H1 (cell line): ENCODE data around the gene RBM20. TPM values are rescaled to one million over a fixed set of nuclear protein-coding genes. Genes with fewer than 3 reads are reported as not detected.

Experiments used
- CTCF ChIA-PET: fragments of 300-600 bp; sonication (Branson Sonifier 250); formaldehyde crosslinking; loops from one replicate; lab custom pipeline; 2021; ENCODE audit not compliant: partially characterized antibody; lab: Charles Lee
- POLR2A ChIA-PET: fragments of 300-600 bp; sonication (Branson Sonifier 250); formaldehyde crosslinking; loops from one replicate; lab custom pipeline; 2021; ENCODE audit warnings: inconsistent platforms; ENCODE audit not compliant: partially characterized antibody; lab: Charles Lee
- DNase-seq, 2 experiments: peaks; one replicate each; pipeline versions ENCODE4 v3.0.0 to v3.0.0-alpha.2; 2010 to 2022; ENCODE audit warnings: low spot score in 2 of 2, low read depth in 1 of 2, mixed read lengths in 1 of 2
- FAIRE-seq: peaks from 2 replicates; lab custom pipeline; 2011; peaks lifted over from hg19 to GRCh38; lab: Jason Lieb, UNC
- H2AFZ ChIP-seq: 2 replicates; pipeline ENCODE4 v1.8.1; 2012; ENCODE audit warnings: low read length, inconsistent platforms
- H2AK5ac ChIP-seq: 2 replicates; pipeline ENCODE4 v1.6.1; 2013; ENCODE audit warnings: low read depth, low read length
- H2BK120ac ChIP-seq: replicated peaks from 2 replicates; pipeline ENCODE3; 2013; ENCODE audit warnings: low read depth, low read length, inconsistent platforms
- H2BK12ac ChIP-seq: 2 replicates; pipeline ENCODE4 v1.6.1; 2013; ENCODE audit warnings: low read depth, low read length
- H2BK15ac ChIP-seq: 2 replicates; pipeline ENCODE4 v1.6.1; 2013; ENCODE audit warnings: low read length
- H2BK20ac ChIP-seq: 2 replicates; pipeline ENCODE4 v1.6.1; 2013; ENCODE audit warnings: low read length
- H2BK5ac ChIP-seq: 2 replicates; pipeline ENCODE4 v1.6.1; 2013; ENCODE audit warnings: low read depth, low read length
- H3K14ac ChIP-seq: 2 replicates; pipeline ENCODE4 v1.6.1; 2013; ENCODE audit warnings: inconsistent platforms; ENCODE audit not compliant: insufficient read length
- H3K18ac ChIP-seq: 2 replicates; pipeline ENCODE4 v1.6.1; 2013; ENCODE audit warnings: low read length; ENCODE audit errors: extremely low read depth
- H3K23ac ChIP-seq: 2 replicates; pipeline ENCODE4 v1.6.1; 2013; ENCODE audit warnings: inconsistent platforms; ENCODE audit not compliant: insufficient read length
- H3K23me2 ChIP-seq: 2 replicates; pipeline ENCODE4 v1.6.1; 2013; ENCODE audit warnings: low read depth, low read length
- H3K27ac ChIP-seq: 2 replicates; pipeline ENCODE4 v1.6.1; 2011; ENCODE audit warnings: low read depth, low read length, inconsistent platforms
- H3K27me3 ChIP-seq, 4 experiments: replicated peaks in 1 of 4; 1 replicate in 1 of 4; 2 replicates in 3 of 4; pipeline versions ENCODE4 v1.6.1 to v1.8.1; 2011 to 2013; ENCODE audit warnings: low read length in 3 of 4, mild to moderate bottlenecking in 3 of 4, inconsistent platforms in 2 of 4, mixed read lengths in 2 of 4, moderate library complexity in 1 of 4; ENCODE audit not compliant: control insufficient read depth in 3 of 4, insufficient read depth in 3 of 4; ENCODE audit errors: extremely low read depth in 1 of 4
- H3K36me3 ChIP-seq, 4 experiments: 2 replicates each; pipeline versions ENCODE4 v1.6.1 to v1.8.1; 2011 to 2013; ENCODE audit warnings: mild to moderate bottlenecking in 4 of 4, low read length in 3 of 4, moderate library complexity in 2 of 4, control low read depth in 1 of 4, inconsistent platforms in 1 of 4; ENCODE audit not compliant: insufficient read depth in 4 of 4, control insufficient read depth in 2 of 4
- H3K4ac ChIP-seq: replicated peaks from 2 replicates; pipeline ENCODE3; 2013; ENCODE audit warnings: low read length, low read depth, mixed read lengths, inconsistent platforms; ENCODE audit not compliant: insufficient read length
- H3K4me1 ChIP-seq, 4 experiments: replicated peaks in 1 of 4; 1 replicate in 1 of 4; 2 replicates in 3 of 4; pipeline versions ENCODE4 v1.6.1 to v1.8.1; 2011 to 2013; ENCODE audit warnings: low read length in 3 of 4, inconsistent platforms in 2 of 4, mixed read lengths in 1 of 4; ENCODE audit not compliant: insufficient read depth in 4 of 4, control insufficient read depth in 3 of 4
- H3K4me2 ChIP-seq, 2 experiments: 2 replicates each; pipeline versions ENCODE4 v1.6.1 to v1.8.1; 2011 to 2013; ENCODE audit warnings: low read depth in 2 of 2, low read length in 2 of 2, control low read depth in 1 of 2, inconsistent platforms in 1 of 2, mild to moderate bottlenecking in 1 of 2; ENCODE audit not compliant: insufficient read depth in 1 of 2
- H3K4me3 ChIP-seq, 4 experiments: fragments of 200-600, 300-600 bp in 1 of 4; sonication (generic), shearing (Covaris generic), sonication (Bioruptor Twin) in 1 of 4; 2 replicates each; pipeline versions ENCODE4 v1.5.1 to v1.8.1; 2011 to 2016; ENCODE audit warnings: low read length in 4 of 4, low read depth in 3 of 4, control low read depth in 2 of 4, inconsistent platforms in 2 of 4, mild to moderate bottlenecking in 2 of 4, mixed read lengths in 1 of 4, moderate library complexity in 1 of 4; ENCODE audit not compliant: insufficient read depth in 2 of 4; ENCODE audit errors: extremely low read depth in 1 of 4
- H3K56ac ChIP-seq: replicated peaks from 2 replicates; pipeline ENCODE3; 2013; ENCODE audit warnings: low read depth, mild to moderate bottlenecking, mixed read lengths, low read length, inconsistent platforms; ENCODE audit not compliant: insufficient read length
- H3K79me1 ChIP-seq: 2 replicates; pipeline ENCODE4 v1.6.1; 2013; ENCODE audit warnings: low read depth, low read length, control low read depth
- H3K79me2 ChIP-seq, 2 experiments: 2 replicates each; pipeline versions ENCODE4 v1.6.1 to v1.8.1; 2012 to 2013; ENCODE audit warnings: low read length in 2 of 2, mild to moderate bottlenecking in 2 of 2, inconsistent platforms in 1 of 2; ENCODE audit not compliant: insufficient read depth in 2 of 2, control insufficient read depth in 1 of 2
- H3K9ac ChIP-seq, 4 experiments: replicated peaks in 1 of 4; 1 replicate in 1 of 4; 2 replicates in 3 of 4; pipeline versions ENCODE4 v1.6.1 to v1.8.1; 2011 to 2013; ENCODE audit warnings: low read depth in 3 of 4, low read length in 3 of 4, control low read depth in 2 of 4, mild to moderate bottlenecking in 2 of 4, moderate library complexity in 2 of 4, inconsistent platforms in 1 of 4; ENCODE audit errors: extremely low read depth in 1 of 4
- H3K9me3 ChIP-seq, 2 experiments: 2 replicates each; pipeline versions ENCODE4 v1.6.1 to v1.8.1; 2012 to 2013; ENCODE audit warnings: mild to moderate bottlenecking in 2 of 2, moderate library complexity in 2 of 2, control low read depth in 1 of 2, inconsistent platforms in 1 of 2, low read depth in 1 of 2, low read length in 1 of 2, mixed read lengths in 1 of 2; ENCODE audit not compliant: insufficient read depth in 2 of 2
- H4K20me1 ChIP-seq, 2 experiments: replicated peaks in 1 of 2; 2 replicates each; pipeline versions ENCODE3 to v1.8.1; 2011 to 2013; ENCODE audit warnings: inconsistent platforms in 2 of 2, low read length in 2 of 2, mild to moderate bottlenecking in 1 of 2; ENCODE audit not compliant: insufficient read depth in 2 of 2, control insufficient read depth in 1 of 2
- H4K5ac ChIP-seq: 2 replicates; pipeline ENCODE4 v1.6.1; 2013; ENCODE audit warnings: low read length, low read depth, mixed read lengths, inconsistent platforms; ENCODE audit not compliant: insufficient read length
- H4K8ac ChIP-seq: 2 replicates; pipeline ENCODE4 v1.8.0; 2013; ENCODE audit warnings: mild to moderate bottlenecking, moderate library complexity, low read length, inconsistent platforms; ENCODE audit not compliant: insufficient read depth; ENCODE audit errors: extremely low read depth
- H4K91ac ChIP-seq: replicated peaks from 2 replicates; pipeline ENCODE3; 2013; ENCODE audit warnings: low read length, mixed read lengths, inconsistent platforms; ENCODE audit not compliant: insufficient read length
- CBX5 ChIP-seq: fragments of 300-800, 300-1000 bp; sonication (generic); IDR thresholded peaks from 2 replicates; pipeline ENCODE4 v1.7.1; 2016; ENCODE audit warnings: antibody characterized with exemption, low read length, low read depth
- MAX ChIP-seq: IDR thresholded peaks from 2 replicates; pipeline ENCODE4 v1.6.1; 2012; ENCODE audit warnings: inconsistent platforms
- NANOG ChIP-seq: IDR thresholded peaks from 2 replicates; pipeline ENCODE4 v1.6.1; 2011; ENCODE audit warnings: low read length, low read depth, mild to moderate bottlenecking, inconsistent platforms; ENCODE audit not compliant: insufficient read depth, poor library complexity, severe bottlenecking
- ZNF274 ChIP-seq: IDR thresholded peaks from 2 replicates; pipeline ENCODE4 v1.7.0; 2012; ENCODE audit warnings: low read length, borderline replicate concordance; ENCODE audit errors: extremely low read depth
- WGBS, 2 experiments: shearing (Covaris generic) in 1 of 2; methylation state at CpG; one replicate each; pipeline versions ENCODE4 v1.1.6 to v1.1.7; 2013 to 2015; ENCODE audit warnings: low lambda C conversion rate in 2 of 2, mixed read lengths in 2 of 2, inconsistent platforms in 1 of 2, low coverage in 1 of 2, missing lambda C conversion rate in 1 of 2; ENCODE audit not compliant: insufficient replicate concordance in 2 of 2, insufficient coverage in 1 of 2, insufficient read length in 1 of 2; ENCODE audit errors: extremely low coverage in 1 of 2, missing lambda C conversion rate in 1 of 2; 5-methylcytosine and 5-hydroxymethylcytosine counted together
- polyA plus RNA-seq, 7 experiments: library from polyadenylated mRNA; depleted of rRNA in 3 of 7; stranded (reverse) in 5 of 7; unstranded in 2 of 7; fragments of >200 nt in 5 of 7; fragments of 200-250 nt in 2 of 7; gene quantifications; 1 replicate in 5 of 7; 2 replicates in 1 of 7; 4 replicates in 1 of 7; pipeline versions ENCODE4 v1.2.1 to v1.2.3, GENCODE V29; 2011 to 2013; ENCODE audit warnings: missing spikeins in 2 of 7, mixed read lengths in 2 of 7
- total RNA-seq: library from RNA; stranded (reverse); fragmentation: NEBNext Ultra II Directional; extraction: Animal tissue kit (Norgen Biotek cat#: 25700); gene quantifications from 2 replicates; pipeline ENCODE4 v1.2.1, GENCODE V29; 2021

The RBM20 gene
- total and polyA plus RNA-seq, 2 of the 8 experiments (the other 6 are each of a cell fraction or from before 2014, with no cell fraction given), result 0.05 to 0.63 TPM

GRCh38 chr10:110772454-110773025 lies 128.4 kb downstream of the RBM20 start:
- no peak overlapping the region for H2BK12ac ChIP-seq
- no peak overlapping the region for H2BK120ac ChIP-seq
- no peak overlapping the region for H2BK15ac ChIP-seq
- ChIA-PET CTCF (no interaction called here), POLR2A (interaction anchor here (0.6 to 1.2 kb wide), 2 partner anchors 9 to 140 kb away, joined by 3 read pairs; no protein-coding TSS in a partner anchor)
- no peak overlapping the region for H2AFZ ChIP-seq
- H4K91ac ChIP-seq, result no peak overlapping the region
- WGBS, 2 experiments, result 90% methylated on average over 3 of the region's 3 CpGs; no CpG with 5 or more reads in 1 of the 2 experiments
- no peak overlapping the region for H3K9ac ChIP-seq
- H3K56ac ChIP-seq, result no peak overlapping the region
- H3K23me2 ChIP-seq, result no peaks in the 10 kb centered on the region
- no peaks in the 10 kb centered on the region for H3K79me1 ChIP-seq
- H2BK5ac ChIP-seq, result no peak overlapping the region
- no peaks in the 10 kb centered on the region for H3K36me3 ChIP-seq
- no peaks in the 10 kb centered on the region for H3K79me2 ChIP-seq
- FAIRE-seq (no peak), DNase-seq (no peak)
- H3K4ac ChIP-seq, result no peak overlapping the region
- no peak overlapping the region for H3K4me2 ChIP-seq
- no peak overlapping the region for H3K18ac ChIP-seq
- no peak overlapping the region for H3K27ac ChIP-seq
- H4K20me1 ChIP-seq, result no peaks in the 10 kb centered on the region
- H4K5ac ChIP-seq, result no peak overlapping the region
- no peak overlapping the region for H2AK5ac ChIP-seq
- peaks cover 0 to 3% of the 10 kb centered on the region in 2 experiments; a peak in 1 of 4 replicates for H3K9me3 ChIP-seq
- no peaks in the 10 kb centered on the region for H3K27me3 ChIP-seq
- H3K4me3 ChIP-seq, result no peak overlapping the region
- H3K23ac ChIP-seq, result no peak overlapping the region
- H3K4me1 ChIP-seq, result no peaks in the 10 kb centered on the region; a peak in 1 of 7 replicates
- TF ChIP-seq NANOG (no peak), ZNF274 (no peak), CBX5 (no peak), MAX (no peak)
- no peak overlapping the region for H3K14ac ChIP-seq
- no peak overlapping the region for H4K8ac ChIP-seq
- no peak overlapping the region for H2BK20ac ChIP-seq
